ENCODE data around the gene PDE11A. TPM values are rescaled to one million over a fixed set of nuclear protein-coding genes. Genes with fewer than 3 reads are reported as not detected.

PDE11A gene
- total and polyA plus RNA-seq, 8 donors = under 0.01 to 0.87 (median 0.40) TPM; not detected in 2

DNA sequence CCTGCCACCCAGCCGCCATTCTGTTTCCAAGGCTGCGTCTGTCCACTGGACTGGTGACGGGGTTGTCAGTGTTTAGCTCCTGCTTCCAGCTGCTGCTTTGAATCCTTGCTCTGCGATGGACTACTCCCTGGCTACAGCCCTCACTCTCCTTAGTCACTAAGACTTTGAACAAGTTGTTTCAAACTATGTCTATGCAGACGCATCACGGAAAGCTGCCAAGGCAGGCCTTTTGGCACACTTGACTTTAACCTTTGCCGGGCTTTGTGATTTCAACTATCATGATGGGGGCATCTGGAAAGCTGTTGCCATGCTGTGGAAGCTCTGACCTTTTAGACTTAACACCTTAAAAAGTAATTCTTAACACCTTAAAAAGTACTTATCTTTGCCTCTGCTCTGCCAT is 54.4 kb downstream of the PDE11A start:
- intact Hi-C loops (cut with DNase I; ENCODE audit: low total_unique reads) = no loop called here
- no peak for DNase-seq
- Histone ChIP-seq H3K36me3 (no peaks in the 10 kb centered on the region), H3K9me3 (no peaks in the 10 kb centered on the region), H3K4me3 (no peak overlapping the region), H3K27ac (no peak overlapping the region), H3K27me3 (no peaks in the 10 kb centered on the region), H3K4me1 (no peaks in the 10 kb centered on the region)
- WGBS, 5 donors = 66 to 78% (median 71%) methylated on average over 7 of the region's 7 CpGs
- TF ChIP-seq EP300 (IDR thresholded peaks at IDR 0.05) = no peak
- TF ChIP-seq POLR2A (IDR thresholded peaks at IDR 0.05) = no peak
- TF ChIP-seq CTCF (IDR thresholded peaks at IDR 0.05) = no peak
- TF ChIP-seq POLR2AphosphoS5 (IDR thresholded peaks at IDR 0.05) = no peak

- Histone ChIP-seq H3K36me3 (no peaks in the 10 kb centered on the region), H3K27me3 (no peaks in the 10 kb centered on the region), H3K4me1 (no peaks in the 10 kb centered on the region), H3K4me3 (no peak overlapping the region), H3K9me3 (no peaks in the 10 kb centered on the region), H3K27ac (no peak overlapping the region)
- no peak for TF ChIP-seq EP300 (IDR thresholded peaks at IDR 0.05)
- no peak for TF ChIP-seq POLR2A (IDR thresholded peaks at IDR 0.05)
- TF ChIP-seq POLR2AphosphoS5 (IDR thresholded peaks at IDR 0.05) = no peak
- TF ChIP-seq CTCF (IDR thresholded peaks at IDR 0.05) = no peak
- intact Hi-C loops (cut with DNase I; ENCODE audit: low total_unique reads) = no loop called here
- 0 to 52% (median 0%) methylated on average over 1 of the region's 1 CpG for WGBS, 5 donors
- DNase-seq = no peak
These were observed 56.0 kb downstream of the PDE11A start for GRCh38 chr2:178016612-178017011.

DNA sequence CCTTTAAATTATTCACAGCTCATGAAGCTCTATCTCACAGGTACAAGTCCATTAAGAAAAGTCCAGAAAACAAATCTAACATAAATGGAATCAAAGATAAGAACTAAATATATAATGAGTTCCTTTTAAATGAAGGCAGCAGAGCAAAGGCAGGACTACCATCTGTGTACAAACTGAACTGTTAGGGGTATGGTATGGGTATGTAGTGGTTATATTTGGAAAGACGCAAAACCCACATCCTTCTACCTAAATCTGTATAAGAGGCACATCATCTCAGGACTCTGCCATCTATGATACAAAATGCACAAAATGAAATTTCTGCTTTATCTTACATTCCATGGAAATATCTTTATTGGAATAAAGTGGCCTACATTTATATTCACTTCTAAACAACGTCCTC is 59.9 kb downstream of the PDE11A start:
- no peak for DNase-seq
- H3K4me3 ChIP-seq = no peak overlapping the region
- no peak for TF ChIP-seq POLR2A (IDR thresholded peaks at IDR 0.05)
- no peak for TF ChIP-seq POLR2AphosphoS5 (IDR thresholded peaks at IDR 0.05)
- no peak for TF ChIP-seq EP300 (IDR thresholded peaks at IDR 0.05)
- no peak for TF ChIP-seq CTCF (IDR thresholded peaks at IDR 0.05)
- H3K36me3 ChIP-seq = no peaks in the 10 kb centered on the region
- 68 to 87% (median 85%) methylated on average over 2 of the region's 2 CpGs for WGBS, 5 donors
- no peak overlapping the region for H3K27ac ChIP-seq
- no peaks in the 10 kb centered on the region for H3K27me3 ChIP-seq
- intact Hi-C loops (cut with DNase I; ENCODE audit: low total_unique reads) = no loop called here
- no peaks in the 10 kb centered on the region for H3K4me1 ChIP-seq
- H3K9me3 ChIP-seq = no peaks in the 10 kb centered on the region

- DNase-seq = no peak
- 90 to 93% (median 92%) methylated on average over 1 of the region's 1 CpG for WGBS, 5 donors
- intact Hi-C loops (cut with DNase I; ENCODE audit: low total_unique reads) = no loop called here
- no peaks in the 10 kb centered on the region for H3K4me1 ChIP-seq
- H3K4me3 ChIP-seq = no peak overlapping the region
- H3K9me3 ChIP-seq = no peaks in the 10 kb centered on the region
- TF ChIP-seq POLR2AphosphoS5 (IDR thresholded peaks at IDR 0.05) (no peak), CTCF (IDR thresholded peaks at IDR 0.05) (no peak), POLR2A (IDR thresholded peaks at IDR 0.05) (no peak), EP300 (IDR thresholded peaks at IDR 0.05) (no peak)
- no peaks in the 10 kb centered on the region for H3K27me3 ChIP-seq
- no peak overlapping the region for H3K27ac ChIP-seq
- H3K36me3 ChIP-seq = no peaks in the 10 kb centered on the region
These were observed 62.8 kb downstream of the PDE11A start for GRCh38 chr2:178009813-178010212.
